Measurements from ENCODE around the gene NADSYN1.
"Not testable (repeated sequence)": the region's sequence is repeated elsewhere in the genome, so short reads cannot be mapped to it uniquely, and the experiment has no call there.

The NADSYN1 gene

DNA sequence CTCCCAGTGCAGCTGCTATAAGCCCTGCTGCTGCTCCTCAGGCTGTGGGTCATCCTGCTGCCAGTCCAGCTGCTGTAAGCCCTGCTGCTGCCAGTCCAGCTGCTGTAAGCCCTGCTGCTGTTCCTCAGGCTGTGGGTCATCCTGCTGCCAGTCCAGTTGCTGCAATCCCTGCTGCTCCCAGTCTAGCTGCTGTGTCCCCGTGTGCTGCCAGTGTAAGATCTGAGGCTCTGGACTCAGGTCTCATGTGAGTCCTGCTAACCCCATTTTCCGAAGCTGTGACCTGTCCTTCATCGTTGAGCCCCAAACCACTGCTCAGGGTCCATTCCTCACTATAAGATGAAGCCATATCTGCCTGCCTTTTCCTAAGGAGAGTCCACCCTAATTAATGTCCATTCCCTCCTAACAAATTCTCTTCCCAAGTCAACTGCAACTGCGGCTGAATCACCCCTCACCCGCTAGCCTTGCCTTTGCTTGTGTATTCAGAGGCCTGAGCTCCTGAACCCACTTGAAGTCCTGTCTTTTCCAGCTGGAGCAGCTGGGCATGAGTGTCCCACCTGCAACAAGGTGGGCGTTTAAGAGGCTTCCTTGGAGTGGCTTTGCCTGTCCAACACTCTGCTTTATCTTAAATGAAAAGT, 74.7 kb downstream of the NADSYN1 start:
- DNase-seq: no peak

DNA sequence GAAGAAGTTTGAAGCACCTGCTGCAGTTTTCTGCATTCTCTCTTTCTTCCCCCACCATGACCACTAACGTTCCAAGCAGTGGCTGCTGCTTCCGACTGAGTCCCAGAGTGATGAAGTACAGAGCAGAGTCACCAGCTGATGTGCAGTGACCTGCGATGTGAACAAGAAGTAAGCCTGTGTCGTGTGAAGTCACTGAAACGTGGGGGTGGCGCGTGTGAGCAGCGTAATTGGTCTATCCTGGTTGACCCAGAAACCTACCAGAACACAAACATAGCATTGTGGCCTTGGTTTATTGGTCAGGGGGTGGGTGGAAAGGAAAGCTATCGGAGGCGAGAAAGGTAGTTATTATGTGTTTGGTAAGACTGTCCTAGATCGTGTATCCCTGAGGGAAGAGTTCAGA, 77.6 kb downstream of the NADSYN1 start:
- DNase-seq: no peak

DNA sequence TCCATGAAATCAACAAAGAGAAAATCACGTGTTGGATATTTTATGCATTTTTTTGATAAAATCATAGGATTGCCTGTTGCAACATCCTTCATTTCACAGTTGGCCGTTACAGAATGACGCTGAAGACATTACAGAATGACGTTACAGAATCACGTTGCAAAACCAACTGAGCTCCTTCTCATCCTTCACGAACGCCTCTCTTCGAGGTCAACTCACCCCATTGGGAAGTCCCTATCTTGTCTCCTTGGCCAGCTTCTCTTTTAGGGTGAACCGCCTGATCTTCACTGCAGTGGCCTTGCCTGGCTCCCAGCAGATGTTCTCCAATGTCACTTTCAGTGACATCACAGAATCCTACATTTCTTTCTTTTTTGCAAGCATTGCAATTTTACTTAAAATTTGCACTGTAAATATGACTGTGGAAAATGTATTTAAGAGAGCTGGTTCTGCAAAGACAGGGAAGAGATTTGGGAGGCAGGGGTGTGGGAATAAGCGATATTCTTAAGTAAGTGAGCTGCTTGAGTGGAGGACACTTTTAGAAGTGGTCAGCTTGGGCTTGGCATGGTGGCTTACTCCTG, 79.1 kb downstream of the NADSYN1 start:
- no peak for DNase-seq

DNA sequence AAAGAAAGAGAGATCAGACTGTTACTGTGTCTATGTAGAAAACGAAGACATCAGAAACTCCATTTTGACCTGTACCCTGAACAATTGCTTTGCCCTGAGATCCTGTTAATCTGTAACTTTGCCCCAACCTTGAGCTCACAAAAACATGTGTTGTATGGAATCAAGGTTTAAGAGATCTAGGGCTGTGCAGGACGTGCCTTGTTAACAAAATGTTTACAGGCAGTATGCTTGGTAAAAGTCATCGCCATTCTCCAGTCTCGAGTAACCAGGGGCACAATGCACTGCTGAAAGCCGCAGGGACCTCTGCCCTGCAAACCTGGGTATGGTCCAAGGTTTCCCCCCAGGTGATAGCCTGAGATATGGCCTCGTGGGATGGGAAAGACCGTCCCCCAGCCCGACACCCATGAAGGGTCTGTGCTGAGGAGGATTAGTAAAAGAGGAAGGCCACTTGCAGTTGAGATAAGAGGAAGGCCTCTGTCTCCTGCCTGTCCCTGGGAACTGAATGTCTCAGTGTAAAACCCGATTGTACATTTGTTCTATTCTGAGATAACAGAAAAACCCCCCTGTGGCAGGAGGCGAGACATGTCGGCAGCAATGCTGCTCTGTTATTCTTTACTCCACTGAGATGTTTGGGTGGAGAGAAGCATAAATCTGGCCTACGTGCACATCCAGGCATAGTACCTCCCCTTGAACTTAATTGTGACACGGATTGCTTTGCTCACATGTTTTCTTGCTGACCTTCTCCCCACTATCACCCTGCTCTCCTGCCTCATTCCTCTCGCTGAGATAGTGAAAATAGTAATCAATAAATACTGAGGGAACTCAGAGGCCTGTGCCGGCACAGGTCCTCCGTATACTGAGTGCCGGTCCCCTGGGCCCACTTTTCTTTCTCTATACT, 82.0 kb downstream of the NADSYN1 start:
- not testable (repeated sequence) for DNase-seq

DNA sequence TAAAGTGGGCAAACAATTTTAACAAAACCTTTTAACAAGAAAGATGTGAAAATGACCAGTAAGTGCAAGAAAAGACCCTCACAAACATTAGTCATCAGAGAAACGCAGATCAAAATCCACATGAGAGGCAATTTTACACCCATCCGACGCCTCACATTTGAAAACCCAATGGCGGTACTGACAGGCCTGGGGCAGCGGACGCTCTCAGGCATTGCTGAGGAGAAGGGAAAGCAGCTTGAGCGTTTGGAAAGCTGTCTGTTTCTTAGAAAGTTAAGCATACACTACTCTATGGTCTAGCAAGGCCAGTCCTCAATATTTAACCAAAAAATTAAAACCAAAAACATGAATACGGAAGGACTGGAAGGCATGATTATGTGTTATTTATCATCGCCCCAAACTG, 82.8 kb downstream of the NADSYN1 start:
- no peak for DNase-seq

DNA sequence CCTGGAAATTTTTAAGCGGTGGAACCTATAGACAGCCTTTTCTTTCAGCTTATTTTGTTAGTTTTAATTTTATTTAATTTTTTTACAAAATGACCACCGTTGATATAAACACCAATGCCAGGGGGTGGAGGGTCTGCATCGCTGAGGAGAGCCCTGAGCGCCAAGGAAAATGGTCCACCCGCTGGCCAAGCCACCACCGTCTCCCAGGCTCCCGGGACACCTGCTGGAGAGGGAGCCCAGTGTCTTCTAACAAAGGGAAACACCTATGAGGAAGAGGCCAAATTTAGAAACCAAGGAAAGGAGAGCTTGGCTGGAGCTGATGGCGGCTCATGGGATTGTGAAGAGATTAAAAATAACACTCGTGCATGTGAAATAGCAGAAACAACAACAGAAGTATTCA, 84.5 kb downstream of the NADSYN1 start:
- no peak for DNase-seq

DNA sequence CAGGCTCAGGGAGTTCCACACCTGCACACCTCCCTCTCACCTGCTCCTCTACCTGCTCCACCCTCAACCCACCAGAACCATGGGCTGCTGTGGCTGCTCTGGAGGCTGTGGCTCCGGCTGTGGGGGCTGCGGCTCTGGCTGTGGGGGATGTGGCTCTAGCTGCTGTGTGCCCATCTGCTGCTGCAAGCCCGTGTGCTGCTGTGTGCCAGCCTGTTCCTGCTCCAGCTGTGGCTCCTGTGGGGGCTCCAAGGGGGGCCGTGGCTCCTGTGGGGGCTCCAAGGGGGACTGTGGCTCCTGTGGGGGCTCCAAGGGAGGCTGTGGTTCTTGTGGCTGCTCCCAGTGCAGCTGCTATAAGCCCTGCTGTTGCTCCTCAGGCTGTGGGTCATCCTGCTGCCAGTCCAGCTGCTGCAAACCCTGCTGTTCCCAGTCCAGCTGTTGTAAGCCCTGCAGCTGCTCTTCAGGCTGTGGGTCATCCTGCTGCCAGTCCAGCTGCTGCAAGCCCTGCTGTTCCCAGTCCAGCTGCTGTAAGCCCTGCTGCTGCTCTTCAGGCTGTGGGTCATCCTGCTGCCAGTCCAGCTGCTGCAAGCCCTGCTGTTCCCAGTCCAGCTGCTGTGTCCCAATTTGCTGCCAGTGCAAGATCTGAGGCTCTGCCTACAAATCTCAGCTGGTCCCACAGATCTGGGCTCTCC, 85.1 kb downstream of the NADSYN1 start, which contains the start of gene KRTAP5-8:
TSS of gene KRTAP5-8 (plus strand) at position 49 of the 689 bp plus-strand sequence. CDS start at position 80, 31 bp downstream.
- DNase-seq: not testable (repeated sequence)

DNA sequence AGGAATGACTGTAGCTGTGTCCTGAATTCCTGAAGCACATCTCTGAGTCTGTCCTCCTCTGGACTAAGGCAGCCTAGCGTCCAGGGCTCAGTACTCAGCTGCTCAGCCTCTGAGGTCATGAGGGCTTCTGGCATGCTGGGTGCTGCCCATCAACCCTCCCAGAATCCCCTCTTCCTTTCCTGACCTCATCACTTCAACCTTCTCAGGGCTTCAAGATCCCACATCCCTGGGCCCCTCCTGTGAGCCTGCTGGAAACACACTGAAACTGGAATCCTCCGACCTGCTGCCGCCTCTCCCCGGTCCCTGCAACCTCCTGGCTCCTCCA, 85.6 kb downstream of the NADSYN1 start:
- DNase-seq: no peak

DNA sequence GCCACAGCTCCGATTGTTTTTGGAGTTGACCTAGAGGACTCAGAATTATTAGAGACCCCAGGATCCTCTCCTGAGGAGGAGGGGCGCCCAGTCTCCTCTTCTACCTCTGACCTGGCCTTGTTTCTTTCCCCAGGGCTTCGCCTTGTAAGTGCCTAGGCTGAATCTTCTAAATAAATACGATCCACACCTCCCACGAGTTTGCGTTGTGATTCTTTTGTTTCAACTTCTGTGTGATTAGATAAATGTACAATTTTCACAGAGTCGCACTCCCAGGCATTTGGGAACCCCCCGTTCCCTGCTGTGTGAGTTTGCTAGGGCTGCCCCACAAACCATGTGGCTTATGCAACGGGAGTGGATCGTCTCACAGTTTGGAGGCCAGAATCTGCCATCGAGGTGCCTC, 86.0 kb downstream of the NADSYN1 start:
- no peak for DNase-seq

DNA sequence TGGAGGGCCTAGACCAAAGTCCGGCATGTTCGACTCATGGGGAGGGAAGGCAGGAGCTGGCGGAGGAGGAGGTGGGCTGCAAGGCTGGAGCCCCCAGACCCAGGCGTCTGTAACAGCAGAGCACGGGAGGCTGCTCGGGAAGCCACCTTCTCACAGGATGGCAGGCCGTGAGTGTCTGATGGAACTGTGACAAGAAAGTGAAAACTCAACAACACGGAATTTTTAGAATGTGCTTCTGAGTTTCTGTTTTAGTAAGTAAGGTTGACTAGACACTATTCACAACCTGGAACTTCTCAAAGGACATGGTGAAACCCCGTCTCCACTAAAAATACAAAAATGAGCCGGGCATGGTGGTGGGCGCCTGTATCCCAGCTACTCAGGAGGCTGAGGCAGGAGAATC, 87.0 kb downstream of the NADSYN1 start:
- not testable (repeated sequence) for DNase-seq

DNA sequence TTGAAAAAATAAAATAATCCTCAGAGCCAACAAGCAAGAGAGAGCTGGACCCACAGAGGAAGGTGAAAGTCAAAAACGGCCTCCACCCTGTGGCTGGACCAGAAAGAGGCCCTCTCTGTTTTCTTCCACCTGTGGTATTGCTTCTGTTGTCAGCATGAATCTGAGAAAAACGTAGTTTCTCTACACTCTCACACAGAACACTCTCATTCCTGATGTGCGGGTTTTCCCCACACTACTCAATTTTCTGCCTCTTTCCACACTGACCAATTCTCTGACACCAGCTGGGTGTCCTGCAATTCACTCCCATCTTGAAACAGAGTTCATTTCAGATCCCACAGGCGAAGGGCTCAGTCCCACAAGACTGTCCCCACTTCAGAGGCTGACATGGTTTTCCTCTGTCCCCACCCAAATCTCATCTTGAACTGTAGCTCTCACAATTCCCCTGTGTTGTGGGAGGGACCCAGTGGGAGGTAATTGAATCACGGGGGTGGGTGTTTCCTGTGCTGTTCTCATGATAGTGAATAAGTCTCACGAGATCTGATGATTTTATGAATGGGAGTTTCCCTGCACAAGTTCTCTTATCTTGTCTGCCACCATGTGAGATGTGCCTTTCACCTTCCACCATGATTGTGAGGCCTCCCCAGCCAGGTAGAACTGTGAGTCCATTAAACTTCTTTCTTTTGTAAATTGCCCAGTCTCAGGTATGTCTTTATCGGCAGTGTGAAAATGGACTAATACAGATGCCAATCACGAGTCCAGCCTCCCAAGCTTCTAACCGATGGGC, 87.7 kb downstream of the NADSYN1 start:
- not testable (repeated sequence) for DNase-seq

DNA sequence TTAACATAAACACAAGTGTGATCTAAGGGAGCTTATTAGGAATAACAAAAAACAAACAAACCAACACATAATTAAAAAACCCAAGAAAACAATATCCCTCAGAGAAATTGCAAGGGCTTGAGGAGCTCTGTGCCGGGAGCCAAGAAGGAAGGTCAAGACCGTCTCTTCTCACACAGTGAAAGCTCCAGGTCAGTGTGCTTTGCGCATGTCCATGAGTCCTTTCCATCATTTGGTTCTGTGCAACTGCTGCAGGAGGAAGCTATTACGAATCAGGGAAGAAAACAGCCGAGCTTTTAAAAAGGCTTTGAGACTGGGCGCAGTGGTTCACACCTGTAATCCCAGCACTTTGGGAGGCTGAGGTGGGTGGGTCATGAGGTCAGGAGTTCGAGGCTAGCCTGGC, 89.4 kb downstream of the NADSYN1 start:
- DNase-seq: no peak

DNA sequence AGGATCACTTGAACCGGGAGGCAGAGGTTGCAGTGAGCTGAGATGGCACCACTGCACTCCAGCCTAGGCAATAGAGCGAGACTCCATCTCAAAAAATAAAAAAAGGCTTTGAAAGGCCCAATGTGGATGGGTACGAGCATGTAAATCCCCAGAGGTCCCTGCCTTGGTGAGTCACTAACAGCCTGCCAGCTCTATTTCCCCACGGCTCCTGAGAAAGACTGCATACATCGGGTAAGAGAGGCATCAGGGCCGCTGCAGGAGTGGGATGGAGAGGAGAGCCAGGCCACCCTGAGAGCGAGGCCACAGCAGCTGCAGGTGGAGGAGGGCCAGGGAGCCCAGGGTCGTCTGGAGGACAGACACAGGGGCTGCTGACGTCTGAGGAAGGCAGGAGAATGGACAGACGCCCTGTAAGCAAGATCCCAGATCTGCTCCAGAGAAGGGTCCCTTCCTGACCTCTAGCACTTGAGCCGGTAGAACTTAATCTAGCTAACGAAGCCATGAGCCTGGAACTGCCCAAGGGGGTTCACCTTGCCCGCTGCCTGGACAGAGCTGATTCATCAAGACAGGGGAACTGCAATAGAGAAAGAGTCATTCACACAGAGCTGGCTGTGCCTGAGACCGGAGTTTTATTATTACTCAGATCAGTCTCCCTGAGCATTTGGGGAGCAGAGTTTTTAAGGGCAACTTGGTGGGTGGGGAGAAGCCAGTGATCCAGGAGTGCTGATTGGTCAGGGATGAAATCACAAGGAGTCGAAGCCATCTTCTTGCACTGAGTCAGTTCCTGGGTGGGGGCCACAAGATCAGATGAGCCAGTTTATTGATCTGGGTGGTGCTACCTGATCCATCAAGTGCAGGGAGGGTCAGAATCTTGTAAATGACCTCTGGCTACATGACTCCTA, 90.1 kb downstream of the NADSYN1 start:
- DNase-seq: no peak

DNA sequence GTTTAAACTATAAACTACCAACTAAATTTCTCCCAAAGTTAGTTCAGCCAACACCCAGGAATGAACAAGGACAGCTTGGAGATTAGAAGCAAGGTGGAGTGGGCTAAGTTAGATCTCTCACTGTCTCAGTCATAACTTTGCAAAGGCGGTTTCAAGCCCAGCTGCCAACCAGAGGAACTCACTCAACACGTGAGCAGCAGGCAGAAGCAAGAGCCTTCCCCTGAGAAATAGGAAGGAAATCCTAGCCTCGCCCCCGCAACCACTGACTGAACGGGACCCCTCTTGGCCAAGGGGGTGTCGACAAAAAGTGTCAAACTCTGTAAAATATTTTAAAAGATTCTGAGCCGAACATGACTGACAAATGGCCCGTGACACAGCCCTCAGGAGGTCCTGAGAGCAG, 90.9 kb downstream of the NADSYN1 start:
- no peak for DNase-seq

DNA sequence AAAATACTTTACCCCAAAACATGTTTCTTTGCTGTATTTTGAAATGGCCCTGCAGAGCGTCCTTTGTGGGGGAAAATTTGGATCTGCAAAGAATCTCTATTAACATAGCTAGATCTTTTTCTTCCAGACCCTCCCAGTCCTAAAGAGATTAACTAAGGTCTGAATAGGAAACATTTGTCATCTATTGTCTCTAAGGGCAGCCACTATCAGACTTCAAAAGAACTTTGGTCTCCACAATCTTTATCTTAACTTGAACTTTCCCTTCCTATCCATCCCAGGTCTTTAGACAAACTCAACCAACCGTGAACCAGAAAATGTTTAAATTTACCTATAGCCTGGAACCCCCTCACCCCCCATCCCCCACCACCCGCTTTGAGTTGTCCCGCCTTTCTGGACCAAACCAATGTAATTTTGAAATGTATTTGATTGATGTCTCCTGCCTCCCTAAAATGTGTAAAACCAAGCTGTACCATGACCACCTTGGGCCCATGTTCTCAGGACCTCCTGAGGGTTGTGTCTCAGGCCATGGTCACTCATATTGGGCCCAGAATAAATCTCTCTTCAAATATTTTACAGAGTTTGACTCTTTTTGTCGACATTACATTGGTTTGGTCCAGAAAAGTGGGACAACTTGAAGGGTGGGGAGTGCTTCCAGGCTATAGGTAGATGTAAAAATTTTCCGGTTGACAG, 91.7 kb downstream of the NADSYN1 start:
- DNase-seq: no peak

DNA sequence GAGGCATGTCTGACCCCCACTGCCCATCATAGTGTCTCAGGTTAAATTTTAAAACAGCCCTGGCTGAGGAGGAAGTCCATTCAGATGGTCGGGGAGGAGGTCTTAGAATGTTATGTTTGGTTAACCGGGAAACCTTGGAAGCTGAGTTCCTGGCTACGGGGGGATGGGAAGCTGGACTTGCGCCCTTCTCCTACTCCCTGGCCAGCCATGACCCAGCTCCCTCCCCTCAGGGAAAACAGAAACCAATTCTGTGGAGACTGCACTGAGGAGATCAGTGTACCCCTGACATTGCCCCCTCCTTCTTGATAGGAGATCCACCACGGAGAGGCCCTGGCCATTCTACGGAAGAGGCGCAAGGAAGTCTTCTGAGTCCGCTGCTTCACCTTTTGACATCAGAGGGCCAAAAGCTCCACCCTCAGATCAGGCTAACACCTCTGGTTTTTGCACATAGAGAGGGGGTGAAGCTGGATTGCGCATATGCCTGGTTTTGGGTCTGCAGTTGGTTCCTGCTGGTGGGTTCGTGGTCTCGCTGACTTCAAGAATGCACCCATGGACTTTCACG, 92.5 kb downstream of the NADSYN1 start:
- no peak for DNase-seq

DNA sequence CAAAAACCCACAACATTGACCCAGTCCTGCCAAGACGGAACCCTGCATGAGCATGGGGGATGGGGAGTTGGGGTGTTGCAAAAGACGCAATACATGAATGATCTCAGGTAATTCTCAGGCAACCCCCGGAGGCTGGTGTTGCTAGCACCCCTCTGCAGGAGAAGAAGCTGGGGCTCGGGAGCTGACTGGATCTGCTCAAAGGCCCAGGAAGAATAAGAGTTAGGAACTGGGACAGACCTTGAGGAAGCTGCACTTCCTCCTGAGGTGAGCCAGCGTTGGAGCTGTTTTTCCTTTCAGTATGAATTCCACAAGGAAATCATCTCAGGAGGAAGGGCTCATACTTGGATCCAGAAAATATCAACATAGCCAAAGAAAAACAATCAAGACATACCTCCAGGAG, 95.1 kb downstream of the NADSYN1 start, which contains the start of gene KRTAP5-9:
TSS of gene KRTAP5-9 (plus strand) at position 301 of the 400 bp plus-strand sequence. CDS start 238 bp downstream, outside the sequence.
- no peak for DNase-seq

DNA sequence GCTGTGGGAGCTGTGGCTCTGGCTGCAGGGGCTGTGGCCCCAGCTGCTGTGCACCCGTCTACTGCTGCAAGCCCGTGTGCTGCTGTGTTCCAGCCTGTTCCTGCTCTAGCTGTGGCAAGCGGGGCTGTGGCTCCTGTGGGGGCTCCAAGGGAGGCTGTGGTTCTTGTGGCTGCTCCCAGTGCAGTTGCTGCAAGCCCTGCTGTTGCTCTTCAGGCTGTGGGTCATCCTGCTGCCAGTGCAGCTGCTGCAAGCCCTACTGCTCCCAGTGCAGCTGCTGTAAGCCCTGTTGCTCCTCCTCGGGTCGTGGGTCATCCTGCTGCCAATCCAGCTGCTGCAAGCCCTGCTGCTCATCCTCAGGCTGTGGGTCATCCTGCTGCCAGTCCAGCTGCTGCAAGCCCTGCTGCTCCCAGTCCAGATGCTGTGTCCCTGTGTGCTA, 95.7 kb downstream of the NADSYN1 start:
- no peak for DNase-seq

Measured in C1 segment of cervical spinal cord (tissue), 14 donors.